Measurements from ENCODE around the gene ABCB9. TPM values are rescaled to one million over a fixed set of nuclear protein-coding genes. Genes with fewer than 3 reads are reported as not detected.

ABCB9 gene
- total and polyA plus RNA-seq, 2 experiments from 2014 or later = 1.2 to 7.0 TPM

DNA sequence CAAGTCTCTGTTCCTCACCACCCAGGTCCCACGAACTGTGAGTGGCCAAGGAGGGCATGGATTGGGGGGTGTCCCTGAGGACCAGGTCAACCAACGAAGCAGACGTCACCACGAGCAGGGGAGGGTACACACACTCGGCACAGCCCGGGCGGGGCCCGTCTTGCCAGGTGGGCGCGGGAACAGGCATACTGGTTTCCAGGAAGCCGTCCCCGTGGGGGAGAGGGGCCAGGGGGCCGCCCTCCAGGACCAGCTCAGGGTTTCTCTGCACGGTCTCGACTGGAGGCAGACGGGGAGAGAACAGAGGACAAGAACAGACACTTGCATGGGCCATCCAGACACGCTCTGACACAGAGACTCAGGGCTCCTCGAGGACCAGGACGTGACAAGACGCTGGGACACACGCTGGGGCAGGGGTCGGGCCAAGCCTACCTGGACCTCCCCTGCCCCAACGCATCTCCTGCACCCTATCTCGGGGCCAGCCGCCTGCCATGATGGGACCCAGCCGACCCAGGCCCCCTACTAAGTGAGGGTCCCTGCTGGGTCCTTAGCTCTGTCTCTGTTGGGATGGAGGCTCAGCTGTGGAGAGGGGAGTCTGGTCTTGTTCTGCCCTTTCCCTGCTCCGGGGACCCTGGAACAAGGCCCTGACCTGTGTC, 25.5 kb upstream of the ABCB9 start:
- H3K27ac Mint-ChIP-seq = no peak overlapping the region
- TF ChIP-seq JUNB (IDR thresholded peaks at IDR 0.05; ENCODE audit: unreplicated experiment) (no peak), CTCF (conservative IDR thresholded peaks at IDR 0.05; ENCODE audit: low read depth in 2 of 2) (no peak), EZH2 (IDR thresholded peaks at IDR 0.05; ENCODE audit: low read depth, unreplicated experiment) (no peak), ETS1 (IDR thresholded peaks at IDR 0.05) (no peak), POLR2AphosphoS5 (IDR thresholded peaks at IDR 0.05; ENCODE audit: low read depth) (no peak), REST (IDR thresholded peaks at IDR 0.05; ENCODE audit: unreplicated experiment) (no peak), NANOG (IDR thresholded peaks at IDR 0.05; ENCODE audit: borderline replicate concordance) (no peak), EZH2phosphoT487 (IDR thresholded peaks at IDR 0.05; ENCODE audit: unreplicated experiment) (no peak), STAT1 (IDR thresholded peaks at IDR 0.05; ENCODE audit: unreplicated experiment) (no peak), ZNF114 (CRISPR knock-in tag; IDR thresholded peaks at IDR 0.05) (no peak)
- H3K27ac ChIP-seq (ENCODE audit: low read depth) = no peak overlapping the region
- ATAC-seq (no peak), DNase-seq (ENCODE audit: low spot score) (no peak)
- no peaks in the 10 kb centered on the region for H3K4me1 Mint-ChIP-seq
- H3K27me3 Mint-ChIP-seq (ENCODE audit: insufficient read depth, low read depth, poor library complexity) = peaks cover 3% of the 10 kb centered on the region
- no peaks in the 10 kb centered on the region for H3K4me1 ChIP-seq (ENCODE audit: insufficient read depth)
- H3K36me3 ChIP-seq (ENCODE audit: insufficient read depth) = no peaks in the 10 kb centered on the region
- H3K9me2 ChIP-seq (ENCODE audit: insufficient read depth) = no peaks in the 10 kb centered on the region
- no peak overlapping the region for H3K4me2 ChIP-seq
- H3K79me2 ChIP-seq (replicated peaks; ENCODE audit: insufficient read depth) = no peaks in the 10 kb centered on the region
- no peaks in the 10 kb centered on the region for H3F3A ChIP-seq (replicated peaks; ENCODE audit: low read depth)
- H4K20me1 ChIP-seq (replicated peaks; ENCODE audit: insufficient read depth) = no peaks in the 10 kb centered on the region
- no peaks in the 10 kb centered on the region for H3K36me3 Mint-ChIP-seq (ENCODE audit: low read depth)
- H3K9me3 Mint-ChIP-seq = no peaks in the 10 kb centered on the region
- no peak overlapping the region for H3K4me3 Mint-ChIP-seq
- H3K27me3 ChIP-seq (ENCODE audit: insufficient read depth) = no peaks in the 10 kb centered on the region
- H2AFZ ChIP-seq = no peak overlapping the region
- no peak overlapping the region for H3K4me3 ChIP-seq
